ENCODE data around the gene FAM217B. TPM values are rescaled to one million over a fixed set of nuclear protein-coding genes. Genes with fewer than 3 reads are reported as not detected.

Gene FAM217B
- total and polyA plus RNA-seq, 2 of the 8 experiments (the other 6 are each of a cell fraction or from before 2014, with no cell fraction given), result 5.4 to 28.5 TPM

DNA sequence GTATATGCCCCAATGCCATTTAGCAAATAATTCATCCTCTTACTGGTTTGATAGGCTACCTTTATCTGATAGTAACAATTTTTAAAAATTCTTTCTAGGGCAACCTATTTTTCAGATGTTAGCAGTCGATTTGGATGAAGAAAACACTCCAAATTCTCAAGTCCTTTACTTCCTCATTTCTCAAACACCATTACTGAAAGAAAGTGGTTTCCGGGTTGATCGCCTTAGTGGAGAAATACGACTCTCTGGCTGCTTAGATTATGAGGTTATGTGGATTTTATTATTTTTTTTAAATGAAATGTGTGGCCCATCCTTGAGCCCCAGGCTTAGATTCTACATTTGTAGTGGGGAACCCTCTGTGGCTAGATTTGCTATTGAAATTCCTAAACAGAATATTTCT, 44.4 kb downstream of the FAM217B start:
- Histone ChIP-seq H3K18ac (ENCODE audit: extremely low read depth, low read length) (no peak overlapping the region), H3K14ac (ENCODE audit: insufficient read length) (no peak overlapping the region), H3K27me3 (replicated peaks in 1 of 4; ENCODE audit: control insufficient read depth in 3 of 4, extremely low read depth in 1 of 4, insufficient read depth in 3 of 4, low read length in 3 of 4) (no peaks in the 10 kb centered on the region), H3K23me2 (ENCODE audit: low read depth, low read length) (no peaks in the 10 kb centered on the region), H3K9ac (replicated peaks in 1 of 4; ENCODE audit: extremely low read depth in 1 of 4, low read depth in 3 of 4, low read length in 3 of 4) (no peak overlapping the region), H4K91ac (replicated peaks; ENCODE audit: insufficient read length, low read length) (no peak overlapping the region), H2BK20ac (ENCODE audit: low read length) (no peak overlapping the region), H3K4me3 (ENCODE audit: extremely low read depth in 1 of 4, insufficient read depth in 2 of 4, low read depth in 3 of 4, low read length in 4 of 4) (no peak overlapping the region), H2BK12ac (ENCODE audit: low read depth, low read length) (no peak overlapping the region), H2BK15ac (ENCODE audit: low read length) (no peak overlapping the region), H3K23ac (ENCODE audit: insufficient read length) (no peak overlapping the region), H2AK5ac (ENCODE audit: low read depth, low read length) (no peak overlapping the region), H3K56ac (replicated peaks; ENCODE audit: insufficient read length, low read depth, low read length) (no peak overlapping the region), H3K36me3 (ENCODE audit: control insufficient read depth in 2 of 4, insufficient read depth in 4 of 4, low read length in 3 of 4) (no peaks in the 10 kb centered on the region), H4K20me1 (replicated peaks in 1 of 2; ENCODE audit: control insufficient read depth in 1 of 2, insufficient read depth in 2 of 2, low read length in 2 of 2) (no peaks in the 10 kb centered on the region), H4K5ac (ENCODE audit: insufficient read length, low read depth, low read length) (no peak overlapping the region), H3K27ac (ENCODE audit: low read depth, low read length) (no peak overlapping the region), H3K4me1 (replicated peaks in 1 of 4; ENCODE audit: control insufficient read depth in 3 of 4, insufficient read depth in 4 of 4, low read length in 3 of 4) (peaks cover 0 to 6% (median under 1%) of the 10 kb centered on the region in 4 experiments; a peak in 2 of 7 replicates), H3K9me3 (ENCODE audit: insufficient read depth in 2 of 2, low read depth in 1 of 2, low read length in 1 of 2) (no peaks in the 10 kb centered on the region), H2BK120ac (replicated peaks; ENCODE audit: low read depth, low read length) (no peak overlapping the region), H2AFZ (ENCODE audit: low read length) (no peak overlapping the region), H3K4ac (replicated peaks; ENCODE audit: insufficient read length, low read depth, low read length) (no peak overlapping the region), H4K8ac (ENCODE audit: extremely low read depth, insufficient read depth, low read length) (no peak overlapping the region), H3K4me2 (ENCODE audit: insufficient read depth in 1 of 2, low read depth in 2 of 2, low read length in 2 of 2) (no peak overlapping the region), H2BK5ac (ENCODE audit: low read depth, low read length) (no peak overlapping the region), H3K79me1 (ENCODE audit: low read depth, low read length) (no peaks in the 10 kb centered on the region), H3K79me2 (ENCODE audit: control insufficient read depth in 1 of 2, insufficient read depth in 2 of 2, low read length in 2 of 2) (no peaks in the 10 kb centered on the region)
- FAIRE-seq (no peak), DNase-seq (ENCODE audit: low read depth in 1 of 2, low spot score in 2 of 2) (no peak)
- POLR2A ChIA-PET (ENCODE audit: partially characterized antibody), result no interaction called here
- CTCF ChIA-PET (ENCODE audit: partially characterized antibody), result interaction anchor here (0.7 kb wide), 1 partner anchor 12 kb away, joined by 3 read pairs; no protein-coding TSS in a partner anchor
- WGBS, 2 experiments (ENCODE audit: extremely low coverage in 1 of 2, insufficient coverage in 1 of 2, insufficient read length in 1 of 2, insufficient replicate concordance in 2 of 2, low coverage in 1 of 2, low lambda C conversion rate in 2 of 2, missing lambda C conversion rate in 1 of 2), result 89% methylated on average over 4 of the region's 4 CpGs; no CpG with 5 or more reads in 1 of the 2 experiments

Data from H1 (cell line).